Hepatocyte (in vitro differentiated cells): ENCODE results near the gene MEI4.

ENCODE experiments used
- CTCF ChIP-seq: fragments of 200-600 bp; sonication (generic); IDR thresholded peaks from 2 replicates; pipeline ENCODE4 v1.5.1; 2016; ENCODE audit warnings: antibody characterized with exemption, mild to moderate bottlenecking; ENCODE audit not compliant: poor library complexity
- EZH2 ChIP-seq: fragments of 200-600 bp; sonication (generic); IDR thresholded peaks from 2 replicates; pipeline ENCODE4 v1.6.1; 2016; ENCODE audit warnings: antibody characterized with exemption, mild to moderate bottlenecking, borderline replicate concordance

GRCh38 chr6:77624515-77624914 is 28.3 kb upstream of the MEI4 start:
- TF ChIP-seq EZH2, result no peak
- TF ChIP-seq CTCF, result no peak
